ENCODE data around the gene LBP.

DNA sequence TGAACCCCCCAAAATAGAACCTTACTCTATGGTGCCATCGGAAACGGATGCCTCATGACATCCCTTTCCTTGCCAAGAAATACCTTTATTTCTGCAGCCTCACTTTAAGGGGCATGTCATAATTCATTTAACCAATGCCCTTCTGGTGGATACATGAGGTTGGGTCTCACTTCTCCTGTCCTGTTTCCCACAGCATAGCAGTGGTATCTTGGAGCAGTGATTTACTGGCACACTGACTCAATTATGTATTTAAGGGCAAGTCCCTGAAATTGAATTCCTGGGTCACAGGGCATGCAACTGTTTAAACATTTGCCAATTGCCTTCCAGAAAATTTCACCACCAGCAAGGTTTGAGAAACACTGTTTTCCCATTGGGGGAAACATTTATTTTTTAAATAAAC lies 639 bp upstream of the LBP start:
- TF ChIP-seq, protein P1, sequence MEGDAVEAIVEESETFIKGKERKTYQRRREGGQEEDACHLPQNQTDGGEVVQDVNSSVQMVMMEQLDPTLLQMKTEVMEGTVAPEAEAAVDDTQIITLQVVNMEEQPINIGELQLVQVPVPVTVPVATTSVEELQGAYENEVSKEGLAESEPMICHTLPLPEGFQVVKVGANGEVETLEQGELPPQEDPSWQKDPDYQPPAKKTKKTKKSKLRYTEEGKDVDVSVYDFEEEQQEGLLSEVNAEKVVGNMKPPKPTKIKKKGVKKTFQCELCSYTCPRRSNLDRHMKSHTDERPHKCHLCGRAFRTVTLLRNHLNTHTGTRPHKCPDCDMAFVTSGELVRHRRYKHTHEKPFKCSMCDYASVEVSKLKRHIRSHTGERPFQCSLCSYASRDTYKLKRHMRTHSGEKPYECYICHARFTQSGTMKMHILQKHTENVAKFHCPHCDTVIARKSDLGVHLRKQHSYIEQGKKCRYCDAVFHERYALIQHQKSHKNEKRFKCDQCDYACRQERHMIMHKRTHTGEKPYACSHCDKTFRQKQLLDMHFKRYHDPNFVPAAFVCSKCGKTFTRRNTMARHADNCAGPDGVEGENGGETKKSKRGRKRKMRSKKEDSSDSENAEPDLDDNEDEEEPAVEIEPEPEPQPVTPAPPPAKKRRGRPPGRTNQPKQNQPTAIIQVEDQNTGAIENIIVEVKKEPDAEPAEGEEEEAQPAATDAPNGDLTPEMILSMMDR (IDR thresholded peaks at IDR 0.05) = no peak
- TF ChIP-seq, protein P2, sequence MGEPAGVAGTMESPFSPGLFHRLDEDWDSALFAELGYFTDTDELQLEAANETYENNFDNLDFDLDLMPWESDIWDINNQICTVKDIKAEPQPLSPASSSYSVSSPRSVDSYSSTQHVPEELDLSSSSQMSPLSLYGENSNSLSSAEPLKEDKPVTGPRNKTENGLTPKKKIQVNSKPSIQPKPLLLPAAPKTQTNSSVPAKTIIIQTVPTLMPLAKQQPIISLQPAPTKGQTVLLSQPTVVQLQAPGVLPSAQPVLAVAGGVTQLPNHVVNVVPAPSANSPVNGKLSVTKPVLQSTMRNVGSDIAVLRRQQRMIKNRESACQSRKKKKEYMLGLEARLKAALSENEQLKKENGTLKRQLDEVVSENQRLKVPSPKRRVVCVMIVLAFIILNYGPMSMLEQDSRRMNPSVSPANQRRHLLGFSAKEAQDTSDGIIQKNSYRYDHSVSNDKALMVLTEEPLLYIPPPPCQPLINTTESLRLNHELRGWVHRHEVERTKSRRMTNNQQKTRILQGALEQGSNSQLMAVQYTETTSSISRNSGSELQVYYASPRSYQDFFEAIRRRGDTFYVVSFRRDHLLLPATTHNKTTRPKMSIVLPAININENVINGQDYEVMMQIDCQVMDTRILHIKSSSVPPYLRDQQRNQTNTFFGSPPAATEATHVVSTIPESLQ (CRISPR knock-in tag; IDR thresholded peaks at IDR 0.05) = no peak
- TF ChIP-seq, protein P3, sequence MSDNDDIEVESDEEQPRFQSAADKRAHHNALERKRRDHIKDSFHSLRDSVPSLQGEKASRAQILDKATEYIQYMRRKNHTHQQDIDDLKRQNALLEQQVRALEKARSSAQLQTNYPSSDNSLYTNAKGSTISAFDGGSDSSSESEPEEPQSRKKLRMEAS (CRISPR knock-in tag; IDR thresholded peaks at IDR 0.05) = no peak
- TF ChIP-seq, protein P4, sequence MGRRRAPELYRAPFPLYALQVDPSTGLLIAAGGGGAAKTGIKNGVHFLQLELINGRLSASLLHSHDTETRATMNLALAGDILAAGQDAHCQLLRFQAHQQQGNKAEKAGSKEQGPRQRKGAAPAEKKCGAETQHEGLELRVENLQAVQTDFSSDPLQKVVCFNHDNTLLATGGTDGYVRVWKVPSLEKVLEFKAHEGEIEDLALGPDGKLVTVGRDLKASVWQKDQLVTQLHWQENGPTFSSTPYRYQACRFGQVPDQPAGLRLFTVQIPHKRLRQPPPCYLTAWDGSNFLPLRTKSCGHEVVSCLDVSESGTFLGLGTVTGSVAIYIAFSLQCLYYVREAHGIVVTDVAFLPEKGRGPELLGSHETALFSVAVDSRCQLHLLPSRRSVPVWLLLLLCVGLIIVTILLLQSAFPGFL (CRISPR knock-in tag; IDR thresholded peaks at IDR 0.05; ENCODE audit: borderline replicate concordance) = no peak

Data from WTC11 (cell line).